Mucosa of rectum (tissue), 2 donors: ENCODE results near the gene SLC12A2.

ENCODE experiments used
- H3K27ac ChIP-seq, 2 donors: one replicate each; pipeline ENCODE4 v1.7.0; 2013; ENCODE audit warnings: inconsistent platforms in 2 of 2, low read depth in 2 of 2, low read length in 2 of 2
- H3K27me3 ChIP-seq, 2 donors: one replicate each; pipeline ENCODE4 v1.7.0; 2013; ENCODE audit warnings: low read length in 2 of 2; ENCODE audit not compliant: control insufficient read depth in 2 of 2, insufficient read depth in 2 of 2
- H3K36me3 ChIP-seq, 2 donors: one replicate each; pipeline ENCODE4 v1.7.0; 2013; ENCODE audit warnings: low read length in 2 of 2; ENCODE audit not compliant: control insufficient read depth in 2 of 2, insufficient read depth in 2 of 2
- H3K4me1 ChIP-seq, 2 donors: one replicate each; pipeline ENCODE4 v1.7.0; 2013; ENCODE audit warnings: low read length in 2 of 2, mild to moderate bottlenecking in 1 of 2; ENCODE audit not compliant: control insufficient read depth in 2 of 2, insufficient read depth in 2 of 2
- H3K4me3 ChIP-seq, 2 donors: one replicate each; pipeline ENCODE4 v1.7.0; 2013; ENCODE audit warnings: low read length in 2 of 2
- H3K9ac ChIP-seq, 2 donors: one replicate each; pipeline ENCODE4 v1.7.0; 2013; ENCODE audit warnings: low read length in 2 of 2, low read depth in 1 of 2, mild to moderate bottlenecking in 1 of 2
- H3K9me3 ChIP-seq, 2 donors: one replicate each; pipeline ENCODE4 v1.7.0; 2013; ENCODE audit warnings: low read length in 2 of 2; ENCODE audit not compliant: control insufficient read depth in 2 of 2
- donor health status: healthy.
- donor health status: Normal muscosa, but diverticular disease.

The SLC12A2 gene

GRCh38 chr5:128092144-128092543 lies 8.6 kb downstream of the SLC12A2 start:
- no peak overlapping the region for H3K27ac ChIP-seq
- no peaks in the 10 kb centered on the region for H3K27me3 ChIP-seq
- H3K9ac ChIP-seq, result no peak overlapping the region
- H3K4me1 ChIP-seq, result peaks cover 3 to 4% of the 10 kb centered on the region in 2 donors
- peaks cover 2 to 8% of the 10 kb centered on the region in 2 donors for H3K36me3 ChIP-seq
- H3K4me3 ChIP-seq, result peak overlapping the region in 1 of 2 donors; percentile 28
- peaks cover 0 to 2% of the 10 kb centered on the region in 2 donors for H3K9me3 ChIP-seq

- Histone ChIP-seq H3K27ac (no peak overlapping the region), H3K4me1 (peaks cover 3 to 4% of the 10 kb centered on the region in 2 donors), H3K27me3 (no peaks in the 10 kb centered on the region), H3K4me3 (no peak overlapping the region), H3K9me3 (peaks cover 0 to 2% of the 10 kb centered on the region in 2 donors), H3K9ac (no peak overlapping the region), H3K36me3 (peaks cover 2 to 8% of the 10 kb centered on the region in 2 donors)
These were observed 9.8 kb downstream of the SLC12A2 start for GRCh38 chr5:128093368-128093767.

- Histone ChIP-seq H3K9ac (no peak overlapping the region), H3K4me3 (no peak overlapping the region), H3K36me3 (peaks cover 0 to 2% of the 10 kb centered on the region in 2 donors), H3K9me3 (peaks cover 0 to 2% of the 10 kb centered on the region in 2 donors), H3K4me1 (peaks cover 0 to 4% of the 10 kb centered on the region in 2 donors), H3K27me3 (no peaks in the 10 kb centered on the region), H3K27ac (no peak overlapping the region)
These were observed 13.7 kb downstream of the SLC12A2 start for GRCh38 chr5:128097224-128097623.

GRCh38 chr5:128097781-128098180 lies 14.2 kb downstream of the SLC12A2 start:
- Histone ChIP-seq H3K36me3 (peaks cover 0 to 2% of the 10 kb centered on the region in 2 donors), H3K4me1 (no peaks in the 10 kb centered on the region), H3K4me3 (no peak overlapping the region), H3K27ac (no peak overlapping the region), H3K9ac (no peak overlapping the region), H3K9me3 (peaks cover 0 to 2% of the 10 kb centered on the region in 2 donors), H3K27me3 (no peaks in the 10 kb centered on the region)

- peaks cover 0 to 2% of the 10 kb centered on the region in 2 donors for H3K4me1 ChIP-seq
- H3K27ac ChIP-seq, result no peak overlapping the region
- H3K9me3 ChIP-seq, result peaks cover 0 to 2% of the 10 kb centered on the region in 2 donors
- no peak overlapping the region for H3K9ac ChIP-seq
- no peaks in the 10 kb centered on the region for H3K27me3 ChIP-seq
- H3K36me3 ChIP-seq, result peaks cover 0 to 3% of the 10 kb centered on the region in 2 donors
- H3K4me3 ChIP-seq, result no peak overlapping the region
These were observed 16.4 kb downstream of the SLC12A2 start for GRCh38 chr5:128099944-128100343.

- Histone ChIP-seq H3K27me3 (no peaks in the 10 kb centered on the region), H3K9me3 (peaks cover 0 to 2% of the 10 kb centered on the region in 2 donors), H3K27ac (no peak overlapping the region), H3K4me1 (peaks cover 0 to 7% of the 10 kb centered on the region in 2 donors), H3K4me3 (no peak overlapping the region), H3K36me3 (peaks cover 0 to 3% of the 10 kb centered on the region in 2 donors), H3K9ac (no peak overlapping the region)
These were observed 17.4 kb downstream of the SLC12A2 start for GRCh38 chr5:128100860-128101557.

- Histone ChIP-seq H3K4me3 (no peak overlapping the region), H3K9ac (no peak overlapping the region), H3K27me3 (no peaks in the 10 kb centered on the region), H3K4me1 (peaks cover 0 to 7% of the 10 kb centered on the region in 2 donors), H3K36me3 (peaks cover 0 to 3% of the 10 kb centered on the region in 2 donors), H3K27ac (no peak overlapping the region), H3K9me3 (no peaks in the 10 kb centered on the region)
These were observed 18.1 kb downstream of the SLC12A2 start for GRCh38 chr5:128101676-128102075.

GRCh38 chr5:128105203-128105602 lies 21.6 kb downstream of the SLC12A2 start:
- Histone ChIP-seq H3K9ac (no peak overlapping the region), H3K36me3 (peaks cover 2 to 3% of the 10 kb centered on the region in 2 donors), H3K27ac (no peak overlapping the region), H3K27me3 (no peaks in the 10 kb centered on the region), H3K4me3 (no peak overlapping the region), H3K4me1 (peaks cover 4 to 15% of the 10 kb centered on the region in 2 donors), H3K9me3 (no peaks in the 10 kb centered on the region)

- Histone ChIP-seq H3K4me1 (peaks cover 4 to 13% of the 10 kb centered on the region in 2 donors), H3K4me3 (no peak overlapping the region), H3K36me3 (peaks cover 13% of the 10 kb centered on the region in 2 donors), H3K27ac (no peak overlapping the region), H3K27me3 (no peaks in the 10 kb centered on the region), H3K9ac (no peak overlapping the region), H3K9me3 (no peaks in the 10 kb centered on the region)
These were observed 25.6 kb downstream of the SLC12A2 start for GRCh38 chr5:128109138-128109537.

GRCh38 chr5:128109766-128110165 lies 26.2 kb downstream of the SLC12A2 start:
- no peaks in the 10 kb centered on the region for H3K9me3 ChIP-seq
- no peak overlapping the region for H3K27ac ChIP-seq
- H3K36me3 ChIP-seq, result peaks cover 15 to 19% of the 10 kb centered on the region in 2 donors
- H3K27me3 ChIP-seq, result no peaks in the 10 kb centered on the region
- H3K4me3 ChIP-seq, result no peak overlapping the region
- H3K4me1 ChIP-seq, result peaks cover 4 to 13% of the 10 kb centered on the region in 2 donors
- H3K9ac ChIP-seq, result no peak overlapping the region
